A673 (cell line): ENCODE results near the gene PIK3AP1.

Source experiments
- CTCF ChIP-seq: fragments of 300-800, 200-600 bp; sonication (generic); conservative IDR thresholded peaks from 2 replicates; pipeline ENCODE4 v1.5.1; 2017; ENCODE audit warnings: low read depth, mild to moderate bottlenecking, antibody characterized with exemption, low read length, moderate library complexity, mixed read lengths
- EZH2 ChIP-seq: fragments of 200-600 bp; sonication (generic); IDR thresholded peaks from 2 replicates; pipeline ENCODE4 v1.6.1; 2017; ENCODE audit warnings: borderline replicate concordance, low read depth, mild to moderate bottlenecking, mixed read lengths, antibody characterized with exemption, low read length; ENCODE audit not compliant: poor library complexity, severe bottlenecking

- TF ChIP-seq CTCF (no peak), EZH2 (no peak)
Measured at GRCh38 chr10:96683065-96683464, 37.2 kb downstream of the PIK3AP1 start.
